Smooth muscle cell (in vitro differentiated cells): ENCODE measurements around the gene ARSA. TPM values are rescaled to one million over a fixed set of nuclear protein-coding genes. Genes with fewer than 3 reads are reported as not detected.

Experiments
- DNase-seq: peaks from one replicate; lab custom pipeline; 2025; ENCODE audit not compliant: unreplicated experiment; lab: John Stamatoyannopoulos, UW
- H2AFZ ChIP-seq: fragments of 200-600 bp; sonication (generic); 2 replicates; pipeline ENCODE4 v1.6.0; 2016; ENCODE audit warnings: antibody characterized with exemption, low read depth, mild to moderate bottlenecking
- H3F3A ChIP-seq: fragments of 200-600 bp; sonication (generic); 2 replicates; pipeline ENCODE4 v1.6.0; 2017; ENCODE audit warnings: antibody characterized with exemption, low read depth
- H3K27ac ChIP-seq: fragments of 200-600 bp; sonication (generic); 2 replicates; pipeline ENCODE4 v1.5.1; 2016; ENCODE audit warnings: low read depth, mild to moderate bottlenecking
- H3K27me3 ChIP-seq: fragments of 200-600 bp; sonication (generic); 2 replicates; pipeline ENCODE4 v1.6.1; 2016; ENCODE audit warnings: low read depth, mild to moderate bottlenecking
- H3K36me3 ChIP-seq: fragments of 200-600 bp; sonication (generic); 2 replicates; pipeline ENCODE4 v1.5.1; 2016; ENCODE audit warnings: low read depth
- H3K4me1 ChIP-seq: fragments of 200-600 bp; sonication (generic); 2 replicates; pipeline ENCODE4 v1.5.1; 2016; ENCODE audit warnings: low read depth
- H3K4me2 ChIP-seq: fragments of 200-600 bp; sonication (generic); 2 replicates; pipeline ENCODE4 v1.6.0; 2016; ENCODE audit warnings: mild to moderate bottlenecking
- H3K4me3 ChIP-seq: fragments of 200-600 bp; sonication (generic); 2 replicates; pipeline ENCODE4 v1.5.1; 2016; ENCODE audit warnings: mild to moderate bottlenecking
- H3K79me2 ChIP-seq: fragments of 200-600 bp; sonication (generic); 2 replicates; pipeline ENCODE4 v1.6.0; 2016; ENCODE audit warnings: low read depth, mild to moderate bottlenecking
- H3K9ac ChIP-seq: fragments of 200-600 bp; sonication (generic); 2 replicates; pipeline ENCODE4 v1.6.0; 2016; ENCODE audit warnings: low read depth
- H3K9me3 ChIP-seq: fragments of 200-600 bp; sonication (generic); replicated peaks from 2 replicates; pipeline ENCODE4 v1.5.1; 2016; ENCODE audit warnings: low read depth
- H4K20me1 ChIP-seq: fragments of 200-600 bp; sonication (generic); 2 replicates; pipeline ENCODE4 v1.6.0; 2016; ENCODE audit warnings: low read depth
- CTCF ChIP-seq: fragments of 200-600 bp; sonication (generic); IDR thresholded peaks from 2 replicates; pipeline ENCODE4 v1.5.1; 2017; ENCODE audit warnings: borderline replicate concordance, mild to moderate bottlenecking, antibody characterized with exemption; ENCODE audit not compliant: insufficient read depth, poor library complexity, severe bottlenecking
- WGBS: methylation state at CpG from one replicate; pipeline ENCODE4 v1.1.7; 2016; ENCODE audit warnings: low lambda C conversion rate; 5-methylcytosine and 5-hydroxymethylcytosine counted together
- polyA plus RNA-seq: library from polyadenylated mRNA; unstranded; fragments of >200 nt; fragmentation: Nextera tagmentation; extraction: Ambion mirVana; gene quantifications from 2 replicates; pipeline ENCODE4 v1.2.1, GENCODE V29; 2016
- total RNA-seq: library from RNA; depleted of rRNA; stranded (reverse); fragments of >200 nt; gene quantifications from 2 replicates; pipeline ENCODE4 v1.2.3, GENCODE V29; 2014

Gene ARSA
- total and polyA plus RNA-seq, 2 experiments from 2014 or later, result 16.6 to 19.9 TPM

GRCh38 chr22:50625568-50626313 lies 2.2 kb downstream of the ARSA start:
- H3K4me3 ChIP-seq, result no peak overlapping the region
- no peak for DNase-seq
- no peak overlapping the region for H3K4me2 ChIP-seq
- H3K9me3 ChIP-seq, result no peaks in the 10 kb centered on the region
- no peaks in the 10 kb centered on the region for H3K79me2 ChIP-seq
- no peak overlapping the region for H3K9ac ChIP-seq
- no peaks in the 10 kb centered on the region for H4K20me1 ChIP-seq
- H3K27ac ChIP-seq, result no peak overlapping the region
- no peaks in the 10 kb centered on the region for H3K27me3 ChIP-seq
- H2AFZ ChIP-seq, result no peak overlapping the region
- peaks cover 9% of the 10 kb centered on the region for H3F3A ChIP-seq
- H3K4me1 ChIP-seq, result peaks cover 13% of the 10 kb centered on the region
- TF ChIP-seq CTCF, result no peak
- 97% methylated on average over 25 of the region's 27 CpGs for WGBS
- H3K36me3 ChIP-seq, result no peaks in the 10 kb centered on the region

DNA sequence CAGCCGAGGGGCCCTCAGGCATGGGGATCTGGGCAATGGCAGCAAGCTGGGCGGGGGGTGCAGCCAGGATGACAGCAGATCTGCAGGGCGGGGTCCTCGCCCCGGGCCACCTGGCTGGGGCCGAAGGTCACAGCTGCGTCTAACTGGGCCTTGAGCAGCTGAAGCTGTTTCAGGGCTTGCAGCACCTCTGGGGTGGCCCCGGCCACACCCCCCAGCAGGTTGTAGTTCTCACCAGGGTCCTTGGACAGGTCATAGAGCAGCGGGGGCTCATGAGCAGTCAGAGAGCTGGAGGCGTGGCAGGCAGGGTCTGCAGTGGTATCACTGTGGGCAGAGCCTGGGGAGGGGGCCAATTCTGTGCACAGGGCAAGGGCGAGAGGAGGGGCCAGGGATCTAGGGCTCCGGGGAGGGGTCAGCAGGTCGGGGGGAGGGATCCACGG lies 2.8 kb downstream of the ARSA start:
- DNase-seq, result no peak
- Histone ChIP-seq H3K4me2 (no peak overlapping the region), H2AFZ (no peak overlapping the region), H3K79me2 (no peaks in the 10 kb centered on the region), H3K27me3 (no peaks in the 10 kb centered on the region), H3K4me1 (peaks cover 13% of the 10 kb centered on the region), H3K4me3 (no peak overlapping the region), H3K27ac (no peak overlapping the region), H3F3A (peaks cover 9% of the 10 kb centered on the region), H4K20me1 (no peaks in the 10 kb centered on the region), H3K9ac (no peak overlapping the region), H3K9me3 (no peaks in the 10 kb centered on the region), H3K36me3 (no peaks in the 10 kb centered on the region)
- WGBS, result 95% methylated on average over 12 of the region's 14 CpGs
- TF ChIP-seq CTCF, result no peak

DNA sequence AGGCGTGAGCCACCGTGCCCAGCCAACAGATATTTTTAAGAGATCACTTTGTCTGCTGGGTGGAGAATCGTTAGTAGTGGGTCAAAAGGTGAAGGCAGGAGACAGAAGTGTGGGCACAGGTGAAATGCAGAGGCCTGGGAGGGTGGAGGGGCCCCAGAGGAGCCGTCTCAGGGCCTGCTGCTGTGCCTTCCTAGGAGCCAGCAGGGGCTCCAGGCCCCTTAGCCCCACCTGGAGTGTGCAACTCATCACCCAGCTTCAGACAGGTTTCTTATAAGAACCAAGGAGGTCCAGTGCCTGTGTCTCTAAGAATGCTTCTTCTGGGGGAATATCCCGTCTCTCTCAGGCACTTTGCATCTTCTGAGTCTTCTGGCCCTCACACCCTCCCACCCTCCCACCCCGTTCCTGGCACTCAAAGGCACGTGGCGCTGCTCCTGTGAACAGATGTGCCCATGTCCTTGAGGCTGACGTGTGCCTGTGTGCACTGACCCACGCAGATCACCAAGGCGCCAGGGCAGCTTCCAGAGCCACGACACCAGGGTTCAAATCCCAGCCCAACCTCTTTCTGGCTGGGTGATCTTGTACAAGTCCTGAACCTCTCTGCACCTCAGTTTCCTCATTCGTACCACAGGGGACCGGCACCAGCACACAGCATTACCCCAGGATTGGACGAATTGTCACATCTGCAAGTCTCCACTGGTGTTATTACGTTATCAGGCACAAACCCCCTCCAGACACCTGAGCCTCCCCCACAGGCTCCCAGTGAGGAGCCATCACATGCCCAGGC lies 3.4 kb downstream of the ARSA start:
- Histone ChIP-seq H3K4me3 (no peak overlapping the region), H3K36me3 (no peaks in the 10 kb centered on the region), H3K9ac (no peak overlapping the region), H2AFZ (no peak overlapping the region), H3F3A (peaks cover 9% of the 10 kb centered on the region), H3K4me1 (peaks cover 13% of the 10 kb centered on the region), H4K20me1 (no peaks in the 10 kb centered on the region), H3K27ac (no peak overlapping the region), H3K27me3 (no peaks in the 10 kb centered on the region), H3K9me3 (no peaks in the 10 kb centered on the region), H3K4me2 (no peak overlapping the region), H3K79me2 (no peaks in the 10 kb centered on the region)
- DNase-seq, result no peak
- 94% methylated on average over 14 of the region's 16 CpGs for WGBS
- no peak for TF ChIP-seq CTCF
